ENCODE data around the gene MUC5AC. TPM values are rescaled to one million over a fixed set of nuclear protein-coding genes. Genes with fewer than 3 reads are reported as not detected.
"Not testable (repeated sequence)": the region's sequence is repeated elsewhere in the genome, so short reads cannot be mapped to it uniquely, and the experiment has no call there.

MUC5AC gene
- total RNA-seq, 1 donor from 2014 or later: not detected

DNA sequence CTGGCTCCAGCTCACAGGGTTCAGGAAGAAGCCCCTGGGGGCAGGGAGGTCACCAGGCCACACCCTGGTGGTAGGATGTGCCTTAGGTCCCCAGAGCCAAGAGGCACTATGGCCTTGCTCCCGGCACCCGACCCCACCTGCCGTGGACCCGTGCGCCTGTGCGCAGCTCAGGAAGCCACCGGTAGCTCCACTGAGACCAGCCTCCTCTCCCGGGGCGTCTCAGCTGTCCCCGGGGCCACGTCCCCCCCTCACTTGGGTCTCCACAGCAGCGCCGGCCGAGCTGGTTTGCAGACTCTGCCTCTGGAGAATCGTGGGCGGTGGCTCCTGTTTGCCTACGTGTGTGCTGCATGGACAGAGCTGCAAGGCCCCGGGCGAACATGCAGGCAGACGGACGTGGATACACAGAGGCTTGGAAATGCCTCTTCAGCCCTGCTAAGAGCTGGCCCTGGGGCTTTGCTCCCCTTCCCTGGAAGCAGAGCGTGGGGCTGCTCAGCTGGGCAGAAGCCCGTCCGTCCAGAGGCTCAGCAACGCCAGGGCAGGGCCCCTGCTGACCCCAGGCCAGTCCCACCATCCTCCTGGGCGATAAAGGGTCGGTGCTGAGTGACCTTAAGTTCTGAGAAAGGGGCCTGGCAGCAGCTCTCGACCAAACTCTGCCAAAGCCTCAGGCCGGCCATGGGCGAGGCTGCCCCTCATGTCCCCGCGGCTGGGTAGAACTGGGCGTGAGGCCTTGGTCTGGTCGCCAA lies 49.8 kb downstream of the MUC5AC start:
- no peak for TF ChIP-seq CTCF (IDR thresholded peaks at IDR 0.05; ENCODE audit: insufficient read depth, low read length, poor library complexity, severe bottlenecking)
- H3K27me3 ChIP-seq (ENCODE audit: control insufficient read depth, insufficient read depth, low read length): peaks cover 18% of the 10 kb centered on the region
- DNase-seq (ENCODE audit: low read depth): no peak
- H3K4me3 ChIP-seq (ENCODE audit: low read depth, low read length): no peak overlapping the region
- no peaks in the 10 kb centered on the region for H3K36me3 ChIP-seq (ENCODE audit: control insufficient read depth, insufficient read depth, low read length)

- H3K36me3 ChIP-seq (ENCODE audit: control insufficient read depth, insufficient read depth, low read length): no peaks in the 10 kb centered on the region
- H3K27me3 ChIP-seq (ENCODE audit: control insufficient read depth, insufficient read depth, low read length): peaks cover 13% of the 10 kb centered on the region
- no peak for DNase-seq (ENCODE audit: low read depth)
- TF ChIP-seq CTCF (IDR thresholded peaks at IDR 0.05; ENCODE audit: insufficient read depth, low read length, poor library complexity, severe bottlenecking): no peak
- no peak overlapping the region for H3K4me3 ChIP-seq (ENCODE audit: low read depth, low read length)
Observed at GRCh38 chr11:1208144-1208393, 50.3 kb downstream of the MUC5AC start.

DNA sequence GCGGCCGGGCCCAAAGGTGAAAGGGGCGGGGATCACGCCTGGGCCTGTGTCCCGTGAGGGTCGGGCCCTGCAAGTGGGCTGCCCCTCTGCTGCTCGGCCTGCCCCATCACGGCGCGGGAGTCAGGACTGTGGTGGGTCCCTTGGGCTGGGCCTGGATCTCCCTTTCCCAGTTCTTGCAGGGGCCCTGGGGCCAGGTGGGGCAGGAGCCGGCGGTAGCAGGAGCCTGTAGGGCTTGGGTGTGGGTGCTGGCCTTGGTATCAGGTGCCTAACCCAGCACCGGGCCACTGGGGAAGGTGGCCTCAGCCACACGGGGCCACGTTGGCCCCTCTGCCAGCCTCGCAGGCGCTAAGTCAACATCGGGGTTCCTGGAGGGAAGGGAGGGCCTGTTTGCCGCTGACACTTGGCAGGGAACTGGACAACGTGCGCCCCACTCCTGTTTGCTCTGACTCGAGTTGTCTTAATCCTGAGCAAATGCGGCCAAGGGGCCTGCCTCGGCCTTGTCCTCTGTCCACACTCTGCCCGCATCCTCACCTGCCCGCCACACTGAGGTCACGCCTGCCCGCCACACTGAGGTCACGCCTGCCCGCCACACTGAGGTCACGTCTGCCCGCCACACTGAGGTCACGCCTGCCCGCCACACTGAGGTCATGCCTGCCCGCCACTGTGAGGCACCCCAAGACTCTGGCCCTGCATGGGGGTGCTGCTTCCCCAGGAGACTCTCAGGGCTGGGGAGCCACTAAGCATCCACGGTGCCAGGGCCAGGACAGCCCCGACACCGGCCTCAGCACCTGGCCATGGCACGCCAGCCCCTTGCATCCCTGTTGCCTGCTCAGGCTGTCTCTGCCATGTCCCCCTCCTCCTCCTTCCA lies 50.9 kb downstream of the MUC5AC start:
- H3K4me3 ChIP-seq (ENCODE audit: low read depth, low read length): no peak overlapping the region
- TF ChIP-seq CTCF (IDR thresholded peaks at IDR 0.05; ENCODE audit: insufficient read depth, low read length, poor library complexity, severe bottlenecking): no peak
- peaks cover 7% of the 10 kb centered on the region for H3K27me3 ChIP-seq (ENCODE audit: control insufficient read depth, insufficient read depth, low read length)
- DNase-seq (ENCODE audit: low read depth): no peak
- H3K36me3 ChIP-seq (ENCODE audit: control insufficient read depth, insufficient read depth, low read length): no peaks in the 10 kb centered on the region

GRCh38 chr11:1209371-1210057 lies 51.8 kb downstream of the MUC5AC start:
- Histone ChIP-seq H3K27me3 (ENCODE audit: control insufficient read depth, insufficient read depth, low read length) (peaks cover under 1% of the 10 kb centered on the region), H3K4me3 (ENCODE audit: low read depth, low read length) (no peak overlapping the region), H3K36me3 (ENCODE audit: control insufficient read depth, insufficient read depth, low read length) (no peaks in the 10 kb centered on the region)
- no peak for TF ChIP-seq CTCF (IDR thresholded peaks at IDR 0.05; ENCODE audit: insufficient read depth, low read length, poor library complexity, severe bottlenecking)
- no peak for DNase-seq (ENCODE audit: low read depth)

GRCh38 chr11:1211838-1212237 lies 54.1 kb downstream of the MUC5AC start:
- no peak for TF ChIP-seq CTCF (IDR thresholded peaks at IDR 0.05; ENCODE audit: insufficient read depth, low read length, poor library complexity, severe bottlenecking)
- DNase-seq (ENCODE audit: low read depth): no peak
- no peaks in the 10 kb centered on the region for H3K36me3 ChIP-seq (ENCODE audit: control insufficient read depth, insufficient read depth, low read length)

DNA sequence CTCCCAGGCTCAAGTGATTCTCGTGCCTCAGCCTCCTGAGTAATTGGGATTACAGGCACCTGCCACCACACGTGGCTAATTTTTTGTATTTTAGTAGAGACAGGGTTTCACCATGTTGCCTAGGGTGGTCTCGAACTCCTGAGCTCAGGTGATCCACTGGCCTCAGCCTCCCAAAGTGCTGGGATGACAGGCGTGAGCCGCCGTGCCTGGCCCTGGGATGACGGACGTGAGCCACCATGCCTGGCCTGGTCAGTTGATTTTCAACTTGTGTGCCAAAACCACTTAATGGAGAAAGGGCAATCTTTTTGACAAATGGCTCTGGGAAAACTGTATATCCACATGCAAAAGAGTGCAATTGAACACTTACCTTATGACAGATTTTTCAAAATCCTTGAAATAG lies 58.1 kb downstream of the MUC5AC start:
- H3K27me3 ChIP-seq (ENCODE audit: control insufficient read depth, insufficient read depth, low read length); H3K36me3 ChIP-seq (ENCODE audit: control insufficient read depth, insufficient read depth, low read length); H3K4me3 ChIP-seq (ENCODE audit: low read depth, low read length); DNase-seq (ENCODE audit: low read depth): not testable (repeated sequence)

More at GRCh38 chr11:1211838-1212237, 54.1 kb downstream of the MUC5AC start:
- no peaks in the 10 kb centered on the region for H3K27me3 ChIP-seq (ENCODE audit: control insufficient read depth, insufficient read depth, low read length)
- no peak overlapping the region for H3K4me3 ChIP-seq (ENCODE audit: low read depth, low read length)

Measured in kidney epithelial cell (primary cell).